Ramos (cell line): ENCODE results near the gene NCKAP5.

Experiments used
- in situ Hi-C: fragments of 300-500 bp; cut with MboI; formaldehyde crosslinking; loops from one replicate; pipeline ENCODE4 v1.14.3; 2022; ENCODE audit warnings: low sequenced_read_pairs; ENCODE audit not compliant: unreplicated experiment

Gene NCKAP5

DNA sequence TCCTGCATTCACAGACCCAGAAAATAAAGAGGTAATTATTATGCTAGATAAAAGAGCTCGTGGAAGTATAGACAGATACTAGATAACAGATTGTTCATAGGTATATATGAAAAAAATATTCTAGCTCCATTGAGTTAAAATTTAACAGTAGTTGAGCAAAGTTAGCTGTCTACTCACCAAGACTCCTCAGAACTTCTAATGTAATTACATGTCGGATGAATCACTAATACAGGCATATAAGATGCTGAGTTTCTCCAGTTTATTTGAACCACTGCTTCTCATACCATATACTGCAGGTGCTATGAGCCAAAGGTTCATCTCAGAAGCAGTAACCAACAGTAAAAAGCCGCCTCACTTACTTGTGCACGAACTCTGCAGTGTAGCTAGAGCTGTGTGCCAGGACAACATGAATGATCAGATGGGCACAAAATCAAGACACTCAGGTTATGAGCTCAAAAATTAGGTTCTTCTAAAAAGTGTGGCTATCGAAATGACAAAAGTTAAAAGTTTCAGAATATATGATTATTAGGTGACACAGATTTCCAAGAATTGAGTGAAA lies 373.4 kb downstream of the NCKAP5 start:
- in situ Hi-C loops = no loop called here

DNA sequence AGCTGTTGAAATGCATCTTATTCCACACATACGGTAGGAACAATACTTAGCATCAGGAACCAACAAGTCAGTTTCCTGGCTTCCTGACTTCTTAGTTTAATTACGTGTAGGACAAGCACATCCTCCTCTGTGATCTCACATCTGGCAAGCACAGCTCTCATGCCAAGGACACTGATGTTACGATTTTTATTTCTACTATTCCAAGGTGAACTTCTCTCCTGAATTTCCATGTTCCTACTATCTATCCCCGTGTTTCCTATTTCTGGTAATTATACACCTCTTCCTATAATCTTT lies 374.0 kb downstream of the NCKAP5 start:
- in situ Hi-C loops = no loop called here

DNA sequence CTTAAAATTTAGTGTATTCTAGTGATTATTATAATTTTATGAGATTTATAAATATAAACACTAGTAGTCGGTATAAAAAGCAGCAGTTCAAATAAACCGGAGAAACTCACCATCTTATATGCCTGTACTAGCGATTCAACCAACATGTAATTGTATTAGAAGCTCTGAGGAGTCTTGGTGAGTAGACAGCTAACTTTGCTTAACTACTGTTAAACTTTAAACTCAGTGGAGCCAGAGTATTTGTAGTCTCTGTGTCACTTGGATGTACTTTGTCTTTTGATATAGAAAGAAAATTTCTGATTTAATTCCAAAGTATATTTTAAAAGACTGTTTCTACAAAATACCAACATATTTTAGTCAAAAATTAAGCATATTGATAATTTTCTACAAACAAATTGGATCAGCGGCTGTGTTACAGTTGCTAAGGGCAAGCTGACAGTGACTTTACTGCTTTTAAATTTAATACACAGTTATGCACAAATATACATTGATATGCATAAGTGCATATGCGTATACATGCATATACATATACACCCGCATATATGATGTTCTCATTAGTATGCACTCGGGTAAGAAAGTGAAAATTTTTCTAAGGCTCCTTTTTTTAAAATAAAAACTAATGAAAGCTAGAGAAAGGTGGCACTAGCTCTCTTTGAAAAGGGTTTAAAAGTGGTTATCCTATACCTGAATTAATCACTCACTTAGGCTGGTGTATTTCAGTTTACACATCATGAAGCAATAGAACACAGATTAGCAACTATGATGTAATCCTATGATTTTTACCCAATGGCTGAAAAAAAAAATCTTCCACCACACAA lies 374.5 kb downstream of the NCKAP5 start:
- in situ Hi-C loops = no loop called here

GRCh38 chr2:133192028-133192427 lies 376.2 kb downstream of the NCKAP5 start:
- in situ Hi-C loops = no loop called here

DNA sequence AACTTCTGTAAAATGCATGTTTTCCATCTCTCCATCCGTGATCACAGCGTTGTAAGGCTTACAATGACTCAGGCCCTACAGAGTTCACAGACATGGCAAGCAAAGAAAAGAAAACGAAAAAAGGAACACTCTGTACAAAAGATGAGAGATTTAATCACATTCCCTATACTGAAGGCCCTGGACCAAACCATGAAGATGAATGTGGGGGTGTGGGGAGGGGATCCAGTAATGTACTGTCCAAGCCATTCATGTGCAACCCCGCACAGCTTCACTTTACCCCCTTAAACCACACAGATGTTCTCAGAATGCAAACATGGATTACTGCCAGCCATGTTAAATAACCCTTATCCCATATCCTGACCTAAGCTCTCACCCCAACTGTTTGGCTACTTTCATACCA lies 391.1 kb downstream of the NCKAP5 start:
- in situ Hi-C loops = loop anchor here (10.0 kb wide), 1 partner anchor 632 kb away; no protein-coding TSS in a partner anchor

DNA sequence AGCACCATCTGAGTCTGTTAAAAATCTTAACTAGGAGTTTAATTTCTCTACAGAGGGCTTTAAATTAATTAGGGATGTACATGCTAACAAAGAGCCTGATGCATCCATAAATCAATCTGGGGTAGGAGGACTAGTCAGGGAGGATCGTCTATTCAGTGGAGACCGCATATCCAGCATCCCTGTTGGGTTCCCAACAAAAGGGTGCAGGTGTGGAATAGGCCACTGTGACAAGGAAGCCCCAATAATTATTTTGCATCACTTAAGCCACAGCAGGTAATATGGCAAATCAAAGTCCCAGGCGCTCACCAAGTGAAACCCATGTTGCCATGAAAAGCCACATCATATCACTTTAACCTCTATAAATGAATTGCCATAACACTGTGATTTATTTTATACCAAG lies 392.3 kb downstream of the NCKAP5 start:
- in situ Hi-C loops = loop anchor here (10.0 kb wide), 1 partner anchor 631 kb away; no protein-coding TSS in a partner anchor

GRCh38 chr2:133173224-133173623 lies 395.0 kb downstream of the NCKAP5 start:
- in situ Hi-C loops = loop anchor here (10.0 to 25.0 kb wide), 2 partner anchors 628 to 911 kb away; no protein-coding TSS in a partner anchor

DNA sequence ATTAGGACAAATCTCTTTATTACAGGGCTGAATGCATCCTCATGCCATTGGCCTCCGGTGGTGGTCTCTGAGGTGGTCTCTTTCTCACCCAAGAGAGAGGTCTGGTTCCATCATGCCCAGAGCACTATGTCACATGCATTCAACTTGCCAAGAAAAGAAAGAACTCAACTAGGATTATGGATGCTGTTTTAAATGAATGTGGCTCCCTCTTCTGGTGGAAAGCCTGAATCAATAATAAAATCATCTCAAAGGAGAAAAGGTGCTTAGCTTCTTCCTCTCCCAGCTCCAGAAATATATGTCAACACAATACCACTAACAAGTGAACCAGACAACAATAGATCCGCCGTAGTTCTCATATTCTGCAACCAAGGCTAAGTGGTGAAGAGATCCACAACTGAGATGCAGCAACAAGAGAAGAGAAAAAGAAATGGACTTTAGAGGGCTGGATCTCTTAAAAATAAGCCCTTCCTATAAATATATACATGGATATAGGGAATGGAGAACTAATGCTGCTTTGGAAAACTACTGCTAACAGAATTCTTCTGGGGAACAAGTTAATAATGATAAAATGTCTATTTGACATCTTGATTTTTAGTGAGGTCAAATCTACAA lies 396.8 kb downstream of the NCKAP5 start:
- in situ Hi-C loops = loop anchor here (10.0 to 25.0 kb wide), 2 partner anchors 627 to 909 kb away; no protein-coding TSS in a partner anchor

- in situ Hi-C loops = loop anchor here (25.0 kb wide), 1 partner anchor 907 kb away; no protein-coding TSS in a partner anchor
Observed at GRCh38 chr2:133169274-133169912, 398.9 kb downstream of the NCKAP5 start.

DNA sequence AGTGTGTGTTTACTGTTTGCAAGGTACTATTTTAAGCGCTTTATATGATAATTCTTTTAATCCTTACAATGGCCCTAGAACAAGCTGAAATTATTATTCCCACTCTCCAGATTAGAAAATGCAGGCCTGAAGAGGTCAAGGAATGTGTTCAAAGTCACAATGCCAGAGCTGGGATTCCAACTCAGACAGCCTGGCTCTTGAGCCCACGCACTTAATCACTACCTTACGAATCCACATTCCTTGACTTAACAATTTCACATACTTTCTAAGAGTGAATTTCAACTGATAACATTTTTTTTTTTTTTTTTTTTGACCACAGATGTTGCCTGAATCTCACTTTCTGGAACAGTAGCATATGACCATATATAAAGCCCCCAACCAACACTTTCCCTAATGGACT lies 400.3 kb downstream of the NCKAP5 start:
- in situ Hi-C loops = loop anchor here (25.0 kb wide), 1 partner anchor 906 kb away; no protein-coding TSS in a partner anchor

GRCh38 chr2:133167223-133167622 lies 401.0 kb downstream of the NCKAP5 start:
- in situ Hi-C loops = loop anchor here (25.0 kb wide), 1 partner anchor 905 kb away; no protein-coding TSS in a partner anchor

DNA sequence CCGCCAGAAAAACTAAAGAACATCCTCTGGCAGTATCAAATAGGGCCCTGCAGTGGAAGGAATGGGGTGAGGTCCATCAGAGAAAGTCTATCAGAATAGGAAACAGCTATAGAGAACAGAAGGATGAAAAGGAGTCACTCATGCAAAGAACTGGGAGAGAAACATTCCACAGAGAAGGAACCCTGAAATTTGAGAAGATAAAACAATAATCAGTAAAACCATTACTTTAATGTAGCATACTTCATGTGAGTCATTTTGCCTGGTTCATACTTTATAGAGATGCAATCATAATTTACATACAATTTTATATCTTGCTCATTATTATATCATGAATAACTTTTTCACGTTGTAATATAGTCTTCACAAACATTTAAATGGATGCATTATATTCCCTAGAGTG lies 402.2 kb downstream of the NCKAP5 start:
- in situ Hi-C loops = loop anchor here (25.0 kb wide), 1 partner anchor 904 kb away; no protein-coding TSS in a partner anchor

DNA sequence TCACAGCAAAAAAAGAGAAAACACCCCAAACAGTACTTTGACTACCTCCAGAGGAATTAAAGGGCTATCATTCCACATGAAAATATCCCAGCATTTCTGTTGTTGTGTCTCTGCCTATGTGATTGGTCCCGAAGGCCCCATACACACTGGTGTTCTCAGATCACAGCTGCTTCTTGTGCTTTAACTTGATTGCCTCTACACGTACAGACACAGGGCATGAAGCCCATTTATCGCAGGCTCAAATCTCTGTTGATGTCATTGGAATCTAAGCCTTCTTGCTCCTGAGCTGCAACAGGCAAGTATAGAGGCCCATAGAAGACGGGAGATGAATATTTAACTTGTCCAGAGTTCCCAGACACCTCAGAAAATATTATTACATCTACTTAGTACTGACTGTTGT lies 405.2 kb downstream of the NCKAP5 start:
- in situ Hi-C loops = loop anchor here (25.0 kb wide), 1 partner anchor 901 kb away; no protein-coding TSS in a partner anchor

DNA sequence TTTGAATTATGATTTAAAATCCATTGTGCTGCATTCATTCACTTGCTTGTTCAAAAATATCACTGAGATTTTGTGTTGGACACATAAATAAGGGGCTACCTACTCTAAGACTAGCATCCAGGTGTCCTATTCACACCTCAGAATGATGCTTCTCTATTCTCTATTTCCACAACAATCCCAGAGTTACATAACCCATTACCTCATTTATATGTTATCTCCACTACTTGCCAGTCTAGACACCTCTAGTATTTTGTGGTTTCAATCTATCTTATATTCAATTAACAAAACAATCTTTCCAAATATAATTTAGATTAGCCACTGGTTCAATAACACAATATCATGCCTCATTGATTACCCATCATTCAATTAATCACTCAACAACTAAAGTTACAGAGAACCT lies 409.8 kb downstream of the NCKAP5 start:
- in situ Hi-C loops = loop anchor here (25.0 kb wide), 1 partner anchor 896 kb away; no protein-coding TSS in a partner anchor

DNA sequence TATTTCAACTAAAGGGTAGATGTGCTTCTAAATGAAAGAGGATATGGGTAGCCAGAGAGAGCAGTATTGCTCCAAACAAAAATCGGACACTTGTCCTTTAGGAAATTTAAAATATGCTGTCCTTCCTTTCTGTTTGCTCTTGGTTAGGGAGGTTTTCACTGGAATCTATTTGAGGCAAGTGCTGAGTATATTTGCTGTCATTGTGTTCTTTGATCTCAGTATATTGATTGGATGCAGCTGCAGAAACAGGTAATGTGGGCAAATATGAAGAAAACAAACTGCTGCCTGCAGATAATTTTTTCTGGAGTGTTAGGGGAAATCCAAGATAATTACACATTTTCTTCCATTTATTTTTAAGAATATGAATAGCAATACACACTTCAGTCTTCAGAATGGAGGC lies 410.2 kb downstream of the NCKAP5 start:
- in situ Hi-C loops = loop anchor here (25.0 kb wide), 1 partner anchor 896 kb away; no protein-coding TSS in a partner anchor

DNA sequence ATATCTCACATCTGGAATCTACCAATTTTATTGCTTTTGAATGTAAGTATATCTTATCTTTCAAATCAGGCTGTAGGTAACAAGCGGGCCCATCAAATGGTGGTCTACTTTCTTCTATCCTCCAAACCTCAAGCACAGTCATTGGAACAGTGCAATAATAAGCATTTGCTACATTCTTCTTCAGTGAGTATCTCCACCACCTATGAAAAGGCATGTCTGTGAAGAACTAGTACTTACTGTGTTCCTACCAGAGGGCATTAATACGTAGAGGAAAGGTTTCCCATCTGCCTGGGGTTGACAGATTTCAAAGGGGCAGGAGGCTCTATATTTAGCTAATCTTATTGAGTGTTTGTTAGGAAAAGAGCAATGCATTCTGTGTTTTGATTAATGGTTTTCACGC lies 411.1 kb downstream of the NCKAP5 start:
- in situ Hi-C loops = loop anchor here (25.0 kb wide), 1 partner anchor 895 kb away; no protein-coding TSS in a partner anchor

DNA sequence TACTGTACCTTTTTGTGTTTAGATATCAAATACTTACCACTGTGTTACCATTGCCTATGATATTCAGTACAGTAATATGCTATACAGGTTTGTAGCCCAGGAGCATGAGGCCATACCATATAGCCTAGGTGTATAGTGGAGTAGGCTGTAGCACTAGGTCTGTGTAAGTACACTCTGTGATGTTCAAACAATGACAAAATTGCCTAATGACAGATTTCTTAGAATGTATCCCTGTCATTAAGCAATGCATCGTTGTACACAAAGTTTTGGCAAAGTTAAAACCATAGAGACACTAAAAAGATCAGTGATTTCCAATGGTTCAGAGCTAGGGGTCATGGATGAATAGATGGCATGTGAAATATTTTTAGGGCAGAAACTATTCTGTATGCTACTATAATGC lies 415.5 kb downstream of the NCKAP5 start:
- in situ Hi-C loops = loop anchor here (25.0 kb wide), 1 partner anchor 890 kb away; no protein-coding TSS in a partner anchor

GRCh38 chr2:133148187-133148586 lies 420.1 kb downstream of the NCKAP5 start:
- in situ Hi-C loops = no loop called here

- in situ Hi-C loops = no loop called here
Observed at GRCh38 chr2:133146893-133147292, 421.4 kb downstream of the NCKAP5 start.

- in situ Hi-C loops = no loop called here
Observed at GRCh38 chr2:133143645-133144044, 424.6 kb downstream of the NCKAP5 start.
